CD4-positive, alpha-beta memory T cell (primary cell): ENCODE measurements around the gene HSD17B7. TPM values are rescaled to one million over a fixed set of nuclear protein-coding genes. Genes with fewer than 3 reads are reported as not detected.

Source experiments
- CTCF ChIA-PET: fragments of 350-600 bp; sonication (Branson Sonifier 250); formaldehyde crosslinking; loops from one replicate; lab custom pipeline; 2021; ENCODE audit warnings: inconsistent platforms; ENCODE audit not compliant: partially characterized antibody; lab: Charles Lee
- POLR2A ChIA-PET: fragments of 350-600 bp; sonication (Branson Sonifier 250); formaldehyde crosslinking; loops from one replicate; lab custom pipeline; 2021; ENCODE audit not compliant: partially characterized antibody; lab: Charles Lee
- DNase-seq, 5 donors: peaks; one replicate each; pipeline versions ENCODE4 v3.0.0 to v3.0.0-alpha.2; 2020 to 2022; ENCODE audit warnings: mixed read lengths in 1 of 5
- H3K27ac ChIP-seq: one replicate; pipeline ENCODE4 v1.7.0; 2013; ENCODE audit warnings: low read depth, low read length
- H3K27me3 ChIP-seq: 2 replicates; pipeline ENCODE4 v1.7.0; 2013; ENCODE audit warnings: mild to moderate bottlenecking, low read length, moderate library complexity; ENCODE audit not compliant: insufficient read depth
- H3K36me3 ChIP-seq: 2 replicates; pipeline ENCODE4 v1.7.0; 2013; ENCODE audit warnings: mild to moderate bottlenecking, low read length, moderate library complexity; ENCODE audit not compliant: insufficient read depth
- H3K4me1 ChIP-seq: 2 replicates; pipeline ENCODE4 v1.7.0; 2013; ENCODE audit warnings: mild to moderate bottlenecking, low read length, moderate library complexity; ENCODE audit not compliant: insufficient read depth
- H3K4me3 ChIP-seq, 2 donors: one replicate each; pipeline ENCODE4 v1.7.0; 2013; ENCODE audit warnings: low read length in 2 of 2, mild to moderate bottlenecking in 1 of 2
- H3K9me3 ChIP-seq, 2 donors: one replicate each; pipeline ENCODE4 v1.7.0; 2013; ENCODE audit warnings: low read length in 2 of 2, control low read depth in 1 of 2; ENCODE audit not compliant: control insufficient read depth in 1 of 2
- H3K27ac Mint-ChIP-seq, 7 donors: one replicate each; pipeline ENCODE4 v1.8.0; 2020 to 2021; ENCODE audit warnings: mixed read lengths in 7 of 7, mild to moderate bottlenecking in 6 of 7, inconsistent platforms in 3 of 7, moderate library complexity in 3 of 7
- H3K27me3 Mint-ChIP-seq, 2 donors: one replicate each; pipeline ENCODE4 v1.8.0; 2020 to 2021; ENCODE audit warnings: mixed read lengths in 2 of 2
- H3K36me3 Mint-ChIP-seq, 2 donors: one replicate each; pipeline ENCODE4 v1.8.0; 2020 to 2021; ENCODE audit warnings: mixed read lengths in 2 of 2, inconsistent platforms in 1 of 2, mild to moderate bottlenecking in 1 of 2
- H3K4me1 Mint-ChIP-seq, 4 donors: one replicate each; pipeline ENCODE4 v1.8.0; 2020 to 2021; ENCODE audit warnings: mixed read lengths in 4 of 4, mild to moderate bottlenecking in 1 of 4
- H3K4me3 Mint-ChIP-seq, 8 donors: one replicate each; pipeline ENCODE4 v1.8.0; 2020 to 2021; ENCODE audit warnings: mixed read lengths in 8 of 8, mild to moderate bottlenecking in 7 of 8, moderate library complexity in 6 of 8, inconsistent platforms in 3 of 8
- H3K9me3 Mint-ChIP-seq, 8 donors: one replicate each; pipeline ENCODE4 v1.8.0; 2020 to 2021; ENCODE audit warnings: mixed read lengths in 8 of 8, mild to moderate bottlenecking in 5 of 8, inconsistent platforms in 3 of 8, moderate library complexity in 1 of 8
- intact Hi-C: fragments of 100-400 bp; cut with micrococcal nuclease; formaldehyde crosslinking; loops from one replicate; pipeline ENCODE4 v1.15.1; 2023
- polyA plus RNA-seq, 2 donors: library from polyadenylated mRNA; unstranded; fragments of 300-500 nt; fragmentation: Illumina TruSeq; gene quantifications; one replicate each; pipeline ENCODE4 v1.2.3, GENCODE V29; 2021
- total RNA-seq, 2 experiments: library from RNA; stranded (reverse); gene quantifications; one replicate each; pipeline ENCODE4 v1.2.3, GENCODE V29; 2021

HSD17B7 gene
- total and polyA plus RNA-seq, 4 experiments from 2014 or later = 17.3 to 43.0 (median 29.3) TPM

GRCh38 chr1:162857850-162858249, 67.3 kb downstream of the HSD17B7 start:
- Histone ChIP-seq H3K27ac (no peak overlapping the region), H3K27me3 (no peaks in the 10 kb centered on the region), H3K36me3 (no peaks in the 10 kb centered on the region), H3K9me3 (no peaks in the 10 kb centered on the region), H3K4me1 (no peaks in the 10 kb centered on the region), H3K4me3 (no peak overlapping the region)
- POLR2A ChIA-PET = no interaction called here
- H3K36me3 Mint-ChIP-seq = no peaks in the 10 kb centered on the region
- no peaks in the 10 kb centered on the region for H3K4me1 Mint-ChIP-seq
- no peak overlapping the region for H3K27ac Mint-ChIP-seq
- H3K9me3 Mint-ChIP-seq = peaks cover 0 to 2% (median 0%) of the 10 kb centered on the region in 8 donors
- no peak overlapping the region for H3K4me3 Mint-ChIP-seq
- DNase-seq = no peak
- CTCF ChIA-PET = interaction anchor here (0.7 to 3.5 kb wide), 4 partner anchors 8 to 457 kb away, joined by 3 to 29 read pairs (median 12); no protein-coding TSS in a partner anchor
- intact Hi-C loops = no loop called here
- H3K27me3 Mint-ChIP-seq = peaks cover 4 to 16% of the 10 kb centered on the region in 2 donors

DNA sequence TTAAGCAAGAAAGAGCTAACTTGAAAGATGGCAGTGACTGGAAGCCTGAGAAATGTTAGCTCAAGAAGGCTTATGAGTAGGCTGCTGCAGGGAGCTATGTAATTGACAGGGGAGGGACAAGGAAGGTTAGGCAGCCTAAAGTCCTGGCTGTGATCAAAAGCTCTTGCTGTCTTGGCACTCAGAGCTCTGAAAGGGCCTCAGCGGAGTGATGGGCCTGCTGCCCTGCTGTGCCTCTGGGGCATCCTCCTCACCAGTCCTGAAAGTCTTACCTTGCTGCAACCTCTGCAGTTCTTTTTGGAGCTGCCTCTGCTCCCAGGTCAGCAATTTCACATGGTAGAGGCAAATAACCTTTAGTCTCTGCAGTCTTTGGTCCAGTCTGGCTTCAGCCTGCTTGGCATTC, 68.7 kb downstream of the HSD17B7 start:
- no peaks in the 10 kb centered on the region for H3K4me1 ChIP-seq
- POLR2A ChIA-PET = no interaction called here
- H3K27me3 ChIP-seq = no peaks in the 10 kb centered on the region
- Mint-ChIP-seq H3K4me1 (no peaks in the 10 kb centered on the region), H3K27me3 (peaks cover 4 to 21% of the 10 kb centered on the region in 2 donors), H3K4me3 (no peak overlapping the region), H3K9me3 (peaks cover 0 to 2% (median 0%) of the 10 kb centered on the region in 8 donors), H3K36me3 (no peaks in the 10 kb centered on the region), H3K27ac (no peak overlapping the region)
- CTCF ChIA-PET = interaction anchor here (2.9 to 3.5 kb wide), 2 partner anchors 11 to 456 kb away, joined by 14 to 29 read pairs; no protein-coding TSS in a partner anchor
- H3K27ac ChIP-seq = no peak overlapping the region
- H3K4me3 ChIP-seq = no peak overlapping the region
- no peaks in the 10 kb centered on the region for H3K9me3 ChIP-seq
- intact Hi-C loops = no loop called here
- no peaks in the 10 kb centered on the region for H3K36me3 ChIP-seq
- no peak for DNase-seq

GRCh38 chr1:162861101-162861500, 70.6 kb downstream of the HSD17B7 start, which contains the start of gene CCDC190:
TSS of gene CCDC190 (minus strand) at chr1:162861175. CDS start at chr1:162859646, 1,529 bp downstream.
- CTCF ChIA-PET = interaction anchor here (0.8 to 3.9 kb wide), 4 partner anchors 10 to 14 kb away, joined by 3 to 28 read pairs (median 3); no protein-coding TSS in a partner anchor
- H3K4me3 Mint-ChIP-seq = no peak within 1 kb of the TSS

GRCh38 chr1:162861625-162862024, 71.1 kb downstream of the HSD17B7 start:
- Mint-ChIP-seq H3K27ac (no peak overlapping the region), H3K27me3 (peaks cover 4 to 21% of the 10 kb centered on the region in 2 donors), H3K36me3 (no peaks in the 10 kb centered on the region), H3K4me1 (no peaks in the 10 kb centered on the region), H3K9me3 (peaks cover 0 to 2% (median 0%) of the 10 kb centered on the region in 8 donors), H3K4me3 (no peak overlapping the region)
- no peaks in the 10 kb centered on the region for H3K36me3 ChIP-seq
- intact Hi-C loops = no loop called here
- no peak overlapping the region for H3K27ac ChIP-seq
- ChIA-PET CTCF (interaction anchor here (0.9 to 3.9 kb wide), 3 partner anchors 8 to 15 kb away, joined by 3 to 28 read pairs (median 4); no protein-coding TSS in a partner anchor), POLR2A (no interaction called here)
- no peaks in the 10 kb centered on the region for H3K4me1 ChIP-seq
- no peak for DNase-seq
- no peak overlapping the region for H3K4me3 ChIP-seq
- H3K9me3 ChIP-seq = no peaks in the 10 kb centered on the region
- H3K27me3 ChIP-seq = no peaks in the 10 kb centered on the region

More at GRCh38 chr1:162861101-162861500, 70.6 kb downstream of the HSD17B7 start, which contains the start of gene CCDC190:
- POLR2A ChIA-PET = no interaction called here
- H3K27me3 Mint-ChIP-seq = peaks cover 4 to 21% of the 10 kb centered on the region in 2 donors
- Histone ChIP-seq H3K27ac (no peak within 1 kb of the TSS), H3K9me3 (no peaks in the 10 kb centered on the region), H3K4me3 (no peak within 1 kb of the TSS), H3K27me3 (no peaks in the 10 kb centered on the region), H3K4me1 (no peaks in the 10 kb centered on the region), H3K36me3 (no peaks in the 10 kb centered on the region)
- peaks cover 0 to 2% (median 0%) of the 10 kb centered on the region in 8 donors for H3K9me3 Mint-ChIP-seq
- intact Hi-C loops = no loop called here
- H3K36me3 Mint-ChIP-seq = no peaks in the 10 kb centered on the region
- no peaks in the 10 kb centered on the region for H3K4me1 Mint-ChIP-seq
- no peak for DNase-seq
- no peak within 1 kb of the TSS for H3K27ac Mint-ChIP-seq

Other genes with a start within 250 kb of the HSD17B7 start
- 10 to 100 TPM; 21.5 to 22.7 TPM for gene UAP1, start 229.0 kb upstream of the HSD17B7 start, total RNA-seq
- gene UAP1, start 229.0 kb upstream of the HSD17B7 start, polyA plus RNA-seq = 10 to 100 TPM; 24.6 to 33.7 TPM
- under 1 TPM; 0.47 to 0.53 TPM for gene DDR2, start 158.2 kb upstream of the HSD17B7 start, total RNA-seq
- under 1 TPM in 1 of 2 donors, not detected in 1; 0.18 TPM for gene DDR2, start 158.2 kb upstream of the HSD17B7 start, polyA plus RNA-seq
- not detected for gene CCDC190, start 70.5 kb downstream of the HSD17B7 start, total RNA-seq
- gene CCDC190, start 70.5 kb downstream of the HSD17B7 start, polyA plus RNA-seq = not detected